Measurements from ENCODE around the gene RAD9B.

- TF ChIP-seq, protein P1, sequence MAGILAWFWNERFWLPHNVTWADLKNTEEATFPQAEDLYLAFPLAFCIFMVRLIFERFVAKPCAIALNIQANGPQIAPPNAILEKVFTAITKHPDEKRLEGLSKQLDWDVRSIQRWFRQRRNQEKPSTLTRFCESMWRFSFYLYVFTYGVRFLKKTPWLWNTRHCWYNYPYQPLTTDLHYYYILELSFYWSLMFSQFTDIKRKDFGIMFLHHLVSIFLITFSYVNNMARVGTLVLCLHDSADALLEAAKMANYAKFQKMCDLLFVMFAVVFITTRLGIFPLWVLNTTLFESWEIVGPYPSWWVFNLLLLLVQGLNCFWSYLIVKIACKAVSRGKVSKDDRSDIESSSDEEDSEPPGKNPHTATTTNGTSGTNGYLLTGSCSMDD (CRISPR knock-in tag; IDR thresholded peaks at IDR 0.05), result no peak
- no peak for TF ChIP-seq ZNF740 (CRISPR knock-in tag; IDR thresholded peaks at IDR 0.05)
- TF ChIP-seq IRX3 (CRISPR knock-in tag; IDR thresholded peaks at IDR 0.05; ENCODE audit: borderline replicate concordance, low read depth), result no peak
- no peak for TF ChIP-seq CTCF (CRISPR knock-in tag; IDR thresholded peaks at IDR 0.05)
- TF ChIP-seq, protein P2, sequence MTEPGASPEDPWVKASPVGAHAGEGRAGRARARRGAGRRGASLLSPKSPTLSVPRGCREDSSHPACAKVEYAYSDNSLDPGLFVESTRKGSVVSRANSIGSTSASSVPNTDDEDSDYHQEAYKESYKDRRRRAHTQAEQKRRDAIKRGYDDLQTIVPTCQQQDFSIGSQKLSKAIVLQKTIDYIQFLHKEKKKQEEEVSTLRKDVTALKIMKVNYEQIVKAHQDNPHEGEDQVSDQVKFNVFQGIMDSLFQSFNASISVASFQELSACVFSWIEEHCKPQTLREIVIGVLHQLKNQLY (CRISPR knock-in tag; IDR thresholded peaks at IDR 0.05), result no peak
- no peak for TF ChIP-seq MYC (CRISPR knock-in tag; IDR thresholded peaks at IDR 0.05; ENCODE audit: borderline replicate concordance)
- no peak for TF ChIP-seq ZNF83 (CRISPR knock-in tag; IDR thresholded peaks at IDR 0.05; ENCODE audit: borderline replicate concordance)
- no peak for TF ChIP-seq ZNF605 (CRISPR knock-in tag; IDR thresholded peaks at IDR 0.05)
- no peak for TF ChIP-seq ZBTB20 (CRISPR knock-in tag; IDR thresholded peaks at IDR 0.05; ENCODE audit: borderline replicate concordance, low read depth)
- no peak for TF ChIP-seq FOXK2 (IDR thresholded peaks at IDR 0.05)
- no peak for TF ChIP-seq EZH2 (conservative IDR thresholded peaks at IDR 0.05; ENCODE audit: low read depth, low read length)
- TF ChIP-seq HNRNPK (IDR thresholded peaks at IDR 0.05; ENCODE audit: low read depth, low read length, poor library complexity, severe bottlenecking), result no peak
- no peak for TF ChIP-seq SRF (IDR thresholded peaks at IDR 0.05; ENCODE audit: low read depth, low read length)
Measured at GRCh38 chr12:110513842-110514241, 11.7 kb downstream of the RAD9B start.

All from HepG2 (cell line).